ENCODE data around the gene PCMT1. TPM values are rescaled to one million over a fixed set of nuclear protein-coding genes. Genes with fewer than 3 reads are reported as not detected.
"Not testable (repeated sequence)": the region's sequence is repeated elsewhere in the genome, so short reads cannot be mapped to it uniquely, and the experiment has no call there.

Gene PCMT1
- total RNA-seq, 1 donor from 2014 or later = 58.5 TPM

- Mint-ChIP-seq H3K36me3 (ENCODE audit: low read depth, unreplicated experiment) (peaks cover 6% of the 10 kb centered on the region), H3K27me3 (ENCODE audit: unreplicated experiment) (peaks cover 3% of the 10 kb centered on the region), H3K4me3 (ENCODE audit: unreplicated experiment) (no peak overlapping the region), H3K9me3 (ENCODE audit: unreplicated experiment) (no peaks in the 10 kb centered on the region), H3K27ac (ENCODE audit: unreplicated experiment) (no peak overlapping the region), H3K4me1 (ENCODE audit: unreplicated experiment) (peaks cover 40% of the 10 kb centered on the region)
- TF ChIP-seq CTCF (IDR thresholded peaks at IDR 0.05; ENCODE audit: unreplicated experiment) = no peak
- DNase-seq (ENCODE audit: low spot score) = no peak
Measured at GRCh38 chr6:149852881-149853280, 103.3 kb downstream of the PCMT1 start.

GRCh38 chr6:149854017-149854416, 104.5 kb downstream of the PCMT1 start:
- not testable (repeated sequence) for H3K36me3 Mint-ChIP-seq (ENCODE audit: low read depth, unreplicated experiment); H3K27ac Mint-ChIP-seq (ENCODE audit: unreplicated experiment); H3K4me3 Mint-ChIP-seq (ENCODE audit: unreplicated experiment); DNase-seq (ENCODE audit: low spot score); H3K9me3 Mint-ChIP-seq (ENCODE audit: unreplicated experiment); H3K27me3 Mint-ChIP-seq (ENCODE audit: unreplicated experiment)
- peaks cover 40% of the 10 kb centered on the region for H3K4me1 Mint-ChIP-seq (ENCODE audit: unreplicated experiment)

GRCh38 chr6:149854532-149854931, 105.0 kb downstream of the PCMT1 start:
- H3K27me3 Mint-ChIP-seq (ENCODE audit: unreplicated experiment) = peaks cover 3% of the 10 kb centered on the region
- DNase-seq (ENCODE audit: low spot score) = no peak
- H3K27ac Mint-ChIP-seq (ENCODE audit: unreplicated experiment) = no peak overlapping the region
- no peaks in the 10 kb centered on the region for H3K9me3 Mint-ChIP-seq (ENCODE audit: unreplicated experiment)
- TF ChIP-seq CTCF (IDR thresholded peaks at IDR 0.05; ENCODE audit: unreplicated experiment) = no peak
- H3K4me3 Mint-ChIP-seq (ENCODE audit: unreplicated experiment) = no peak overlapping the region
- peaks cover 40% of the 10 kb centered on the region for H3K4me1 Mint-ChIP-seq (ENCODE audit: unreplicated experiment)
- H3K36me3 Mint-ChIP-seq (ENCODE audit: low read depth, unreplicated experiment) = peaks cover 6% of the 10 kb centered on the region

- Mint-ChIP-seq H3K4me1 (ENCODE audit: unreplicated experiment) (peaks cover 40% of the 10 kb centered on the region), H3K4me3 (ENCODE audit: unreplicated experiment) (no peak overlapping the region), H3K27me3 (ENCODE audit: unreplicated experiment) (peaks cover 3% of the 10 kb centered on the region), H3K36me3 (ENCODE audit: low read depth, unreplicated experiment) (peaks cover 6% of the 10 kb centered on the region), H3K9me3 (ENCODE audit: unreplicated experiment) (no peaks in the 10 kb centered on the region), H3K27ac (ENCODE audit: unreplicated experiment) (no peak overlapping the region)
- DNase-seq (ENCODE audit: low spot score) = no peak
- TF ChIP-seq CTCF (IDR thresholded peaks at IDR 0.05; ENCODE audit: unreplicated experiment) = no peak
Measured at GRCh38 chr6:149855040-149855654, 105.6 kb downstream of the PCMT1 start.

GRCh38 chr6:149855741-149856140, 106.2 kb downstream of the PCMT1 start:
- no peak for DNase-seq (ENCODE audit: low spot score)
- Mint-ChIP-seq H3K36me3 (ENCODE audit: low read depth, unreplicated experiment) (peaks cover 6% of the 10 kb centered on the region), H3K4me1 (ENCODE audit: unreplicated experiment) (peaks cover 46% of the 10 kb centered on the region), H3K9me3 (ENCODE audit: unreplicated experiment) (no peaks in the 10 kb centered on the region), H3K27me3 (ENCODE audit: unreplicated experiment) (peaks cover 1% of the 10 kb centered on the region), H3K4me3 (ENCODE audit: unreplicated experiment) (no peak overlapping the region), H3K27ac (ENCODE audit: unreplicated experiment) (no peak overlapping the region)
- no peak for TF ChIP-seq CTCF (IDR thresholded peaks at IDR 0.05; ENCODE audit: unreplicated experiment)

Data from endothelial cell (in vitro differentiated cells).